ENCODE results near the gene DLG2.

DNA sequence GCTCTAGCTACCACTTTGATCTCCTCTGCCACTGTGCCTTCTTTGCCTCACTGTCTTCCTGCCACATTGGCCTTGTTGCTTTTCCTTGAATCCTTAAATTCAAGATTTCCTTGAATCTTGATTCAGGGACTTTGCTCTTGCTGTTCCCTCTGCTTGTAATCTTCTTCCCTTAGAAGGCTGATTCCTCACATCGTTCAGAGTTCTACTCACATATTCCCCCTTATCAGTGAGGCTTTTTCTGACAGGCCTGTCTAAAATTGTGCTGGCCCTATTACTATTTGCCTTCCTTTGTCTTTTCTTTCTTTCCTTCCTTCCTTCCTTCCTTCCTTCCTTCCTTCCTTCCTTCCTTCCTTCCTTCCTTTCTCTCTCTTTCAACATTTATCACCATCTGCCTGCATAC, 2134.1 kb downstream of the DLG2 start:
- TF ChIP-seq, protein P1, sequence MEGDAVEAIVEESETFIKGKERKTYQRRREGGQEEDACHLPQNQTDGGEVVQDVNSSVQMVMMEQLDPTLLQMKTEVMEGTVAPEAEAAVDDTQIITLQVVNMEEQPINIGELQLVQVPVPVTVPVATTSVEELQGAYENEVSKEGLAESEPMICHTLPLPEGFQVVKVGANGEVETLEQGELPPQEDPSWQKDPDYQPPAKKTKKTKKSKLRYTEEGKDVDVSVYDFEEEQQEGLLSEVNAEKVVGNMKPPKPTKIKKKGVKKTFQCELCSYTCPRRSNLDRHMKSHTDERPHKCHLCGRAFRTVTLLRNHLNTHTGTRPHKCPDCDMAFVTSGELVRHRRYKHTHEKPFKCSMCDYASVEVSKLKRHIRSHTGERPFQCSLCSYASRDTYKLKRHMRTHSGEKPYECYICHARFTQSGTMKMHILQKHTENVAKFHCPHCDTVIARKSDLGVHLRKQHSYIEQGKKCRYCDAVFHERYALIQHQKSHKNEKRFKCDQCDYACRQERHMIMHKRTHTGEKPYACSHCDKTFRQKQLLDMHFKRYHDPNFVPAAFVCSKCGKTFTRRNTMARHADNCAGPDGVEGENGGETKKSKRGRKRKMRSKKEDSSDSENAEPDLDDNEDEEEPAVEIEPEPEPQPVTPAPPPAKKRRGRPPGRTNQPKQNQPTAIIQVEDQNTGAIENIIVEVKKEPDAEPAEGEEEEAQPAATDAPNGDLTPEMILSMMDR (IDR thresholded peaks at IDR 0.05), result no peak
- TF ChIP-seq POLR2A (IDR thresholded peaks at IDR 0.05), result no peak
